Keratinocyte (primary cell): ENCODE data around the gene GTF2IRD2. TPM values are rescaled to one million over a fixed set of nuclear protein-coding genes. Genes with fewer than 3 reads are reported as not detected.
"Not testable (repeated sequence)": the region's sequence is repeated elsewhere in the genome, so short reads cannot be mapped to it uniquely, and the experiment has no call there.

Experiments used
- DNase-seq: peaks from one replicate; pipeline ENCODE4 v3.0.0-alpha.2; 2011; ENCODE audit warnings: low read depth, missing footprints, low spot score
- FAIRE-seq: peaks from 2 replicates; lab custom pipeline; 2011; peaks lifted over from hg19 to GRCh38; lab: Jason Lieb, UNC
- H2AFZ ChIP-seq: 2 replicates; pipeline ENCODE4 v1.6.0; 2012; ENCODE audit warnings: low read length, control low read depth, inconsistent platforms; ENCODE audit not compliant: control insufficient read depth
- H3K27ac ChIP-seq: 2 replicates; pipeline ENCODE4 v1.5.1; 2011; ENCODE audit warnings: low read length; ENCODE audit not compliant: control insufficient read depth, insufficient read depth
- H3K27me3 ChIP-seq: 3 replicates; pipeline ENCODE4 v1.6.0; 2011; ENCODE audit warnings: low read length; ENCODE audit not compliant: control insufficient read depth, insufficient read depth; ENCODE audit errors: extremely low read depth
- H3K36me3 ChIP-seq, 2 experiments: 2 replicates in 1 of 2; 3 replicates in 1 of 2; pipeline ENCODE4 v1.5.1; 2011; ENCODE audit warnings: low read length in 2 of 2, mild to moderate bottlenecking in 1 of 2; ENCODE audit not compliant: control insufficient read depth in 2 of 2, insufficient read depth in 2 of 2; ENCODE audit errors: extremely low read depth in 1 of 2
- H3K4me1 ChIP-seq: 3 replicates; pipeline ENCODE4 v1.5.1; 2011; ENCODE audit warnings: low read length; ENCODE audit not compliant: control insufficient read depth, insufficient read depth; ENCODE audit errors: extremely low read depth
- H3K4me2 ChIP-seq: 3 replicates; pipeline ENCODE4 v1.6.0; 2011; ENCODE audit warnings: low read depth, low read length; ENCODE audit not compliant: control insufficient read depth, insufficient read depth; ENCODE audit errors: extremely low read depth
- H3K4me3 ChIP-seq, 3 experiments: fragments of 200-600 bp in 1 of 3; sonication (generic) in 1 of 3; 2 replicates in 2 of 3; 3 replicates in 1 of 3; pipeline ENCODE4 v1.5.1; 2011 to 2016; ENCODE audit warnings: low read length in 3 of 3, mild to moderate bottlenecking in 3 of 3, control low read depth in 2 of 3, inconsistent platforms in 1 of 3, low read depth in 1 of 3, mixed read lengths in 1 of 3, mixed run types in 1 of 3, moderate library complexity in 1 of 3; ENCODE audit not compliant: control insufficient read depth in 2 of 3, insufficient read depth in 2 of 3; ENCODE audit errors: extremely low read depth in 1 of 3
- H3K79me2 ChIP-seq: 2 replicates; pipeline ENCODE4 v1.6.0; 2012; ENCODE audit warnings: low read length; ENCODE audit not compliant: control insufficient read depth, insufficient read depth
- H3K9ac ChIP-seq: 3 replicates; pipeline ENCODE4 v1.6.0; 2011; ENCODE audit warnings: low read length; ENCODE audit not compliant: control insufficient read depth, insufficient read depth; ENCODE audit errors: extremely low read depth
- H3K9me1 ChIP-seq: 3 replicates; pipeline ENCODE4 v1.6.0; 2011; ENCODE audit warnings: low read length; ENCODE audit not compliant: control insufficient read depth, insufficient read depth; ENCODE audit errors: extremely low read depth
- H3K9me3 ChIP-seq: 2 replicates; pipeline ENCODE4 v1.5.1; 2012; ENCODE audit warnings: low read depth, low read length; ENCODE audit not compliant: control insufficient read depth
- H4K20me1 ChIP-seq: 3 replicates; pipeline ENCODE4 v1.6.0; 2011; ENCODE audit warnings: low read length; ENCODE audit not compliant: control insufficient read depth, insufficient read depth; ENCODE audit errors: extremely low read depth
- dilution Hi-C: fragments of 300-500 bp; cut with MboI; formaldehyde crosslinking; loops from one replicate; pipeline ENCODE4 v1.7.0; 2020; ENCODE audit warnings: low sequenced_read_pairs; ENCODE audit not compliant: extremely low pct_ligation_motif_present
- polyA minus RNA-seq, 3 experiments: library from RNA; depleted of rRNA, polyadenylated mRNA; stranded (reverse); fragments of >200 nt; gene quantifications; 1 replicate in 1 of 3; 2 replicates in 1 of 3; 3 replicates in 1 of 3; pipeline ENCODE4 v1.2.3, GENCODE V29; 2011
- polyA plus RNA-seq, 5 experiments: library from polyadenylated mRNA; depleted of rRNA in 3 of 5; stranded (reverse) in 3 of 5; stranded (forward) in 1 of 5; unstranded in 1 of 5; fragments of >200 nt; gene quantifications; 1 replicate in 1 of 5; 2 replicates in 3 of 5; 3 replicates in 1 of 5; pipeline versions ENCODE4 v1.2.1 to v1.2.3, GENCODE V29; 2011 to 2012; ENCODE audit warnings: missing spikeins in 2 of 5, low read depth in 1 of 5, low replicate concordance in 1 of 5

The GTF2IRD2 gene
- polyA plus RNA-seq (4.1 to 8.2 TPM (median 4.5 TPM) in 3 replicates), polyA minus RNA-seq (0.10 to 4.0 TPM (median 2.2 TPM) in 3 replicates)
- polyA plus RNA-seq (2011; ENCODE audit: low read depth) = 1.2 TPM
- 2.1 and 4.5 TPM in 2 replicates for polyA plus RNA-seq (2011; cell fraction: cytosol; rRNA removed)
- 5.0 and 6.3 TPM in 2 replicates for polyA plus RNA-seq (2011; cell fraction: nucleus; rRNA removed)
- polyA plus RNA-seq (2012; ENCODE audit: low replicate concordance) = 3.6 and 6.9 TPM in 2 replicates
- not detected for polyA minus RNA-seq (2011; cell fraction: cytosol; rRNA and poly(A)+ RNA removed)
- 4.4 and 7.1 TPM in 2 replicates for polyA minus RNA-seq (2011; cell fraction: nucleus; rRNA and poly(A)+ RNA removed)

GRCh38 chr7:74850833-74851721 is at the start of gene GTF2IRD2:
GTF2IRD2 (minus strand) TSS chr7:74851605; CDS start chr7:74836378, 15,227 bp downstream.
- H3K9me3 ChIP-seq, H3K27ac ChIP-seq, H3K27me3 ChIP-seq, H3K4me2 ChIP-seq, DNase-seq, H4K20me1 ChIP-seq, H3K9me1 ChIP-seq, H3K36me3 ChIP-seq, H3K79me2 ChIP-seq, H2AFZ ChIP-seq, H3K4me1 ChIP-seq, H3K4me3 ChIP-seq, FAIRE-seq, H3K9ac ChIP-seq, dilution Hi-C loops: not testable (repeated sequence)

DNA sequence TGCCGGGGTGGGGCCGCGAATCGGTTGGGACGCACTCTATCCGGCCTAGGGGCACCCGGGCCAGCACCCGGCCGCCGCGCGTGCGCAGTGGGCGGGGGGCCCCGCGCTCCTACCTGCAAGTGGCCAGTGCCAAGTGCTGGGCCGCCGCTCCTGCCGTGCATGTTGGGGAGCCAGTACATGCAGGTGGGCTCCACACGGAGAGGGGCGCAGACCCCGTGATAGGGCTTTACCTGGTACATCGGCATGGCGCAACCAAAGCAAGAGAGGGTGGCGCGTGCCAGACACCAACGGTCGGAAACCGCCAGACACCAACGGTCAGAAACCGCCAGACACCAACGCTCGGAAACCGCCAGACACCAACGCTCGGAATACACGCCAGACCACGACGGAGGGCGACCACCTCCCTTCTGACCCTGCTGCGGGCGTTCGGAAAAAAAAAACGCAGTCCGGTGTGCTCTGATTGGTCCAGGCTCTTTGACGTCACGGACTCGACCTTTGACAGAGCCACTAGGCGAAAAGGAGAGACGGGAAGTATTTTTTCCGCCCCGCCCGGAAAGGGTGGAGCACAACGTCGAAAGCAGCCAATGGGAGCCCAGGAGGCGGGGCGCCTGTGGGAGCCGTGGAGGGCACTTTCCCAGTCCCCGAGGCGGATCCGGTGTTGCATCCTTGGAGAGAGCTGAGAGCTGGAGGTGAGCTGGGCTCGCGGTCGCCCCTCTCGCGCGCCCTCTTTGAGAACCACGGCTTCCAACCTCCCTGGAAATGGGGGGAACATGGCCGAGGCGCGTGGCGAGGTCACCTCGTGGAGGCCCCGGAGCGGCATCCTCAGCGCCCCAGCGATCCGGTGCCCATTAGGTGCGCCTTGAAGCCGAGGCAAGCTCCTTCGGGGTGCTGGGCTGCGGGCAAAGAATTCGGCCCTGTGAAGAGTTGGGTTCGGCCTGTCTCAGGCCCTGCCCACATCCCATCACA is 39.0 kb upstream of the GTF2IRD2 start:
- H3K9me1 ChIP-seq, H3K4me2 ChIP-seq, H2AFZ ChIP-seq, FAIRE-seq, H3K4me1 ChIP-seq, dilution Hi-C loops, H3K9me3 ChIP-seq, H3K79me2 ChIP-seq, H4K20me1 ChIP-seq, H3K36me3 ChIP-seq, H3K27me3 ChIP-seq: not testable (repeated sequence)
- peak overlapping the region; percentile 73 for H3K9ac ChIP-seq
- H3K4me3 ChIP-seq = peak overlapping the region in 2 of 3 experiments; percentile 49 to 59
- DNase-seq = peak; percentile 38
- peak overlapping the region; percentile 49 for H3K27ac ChIP-seq

DNA sequence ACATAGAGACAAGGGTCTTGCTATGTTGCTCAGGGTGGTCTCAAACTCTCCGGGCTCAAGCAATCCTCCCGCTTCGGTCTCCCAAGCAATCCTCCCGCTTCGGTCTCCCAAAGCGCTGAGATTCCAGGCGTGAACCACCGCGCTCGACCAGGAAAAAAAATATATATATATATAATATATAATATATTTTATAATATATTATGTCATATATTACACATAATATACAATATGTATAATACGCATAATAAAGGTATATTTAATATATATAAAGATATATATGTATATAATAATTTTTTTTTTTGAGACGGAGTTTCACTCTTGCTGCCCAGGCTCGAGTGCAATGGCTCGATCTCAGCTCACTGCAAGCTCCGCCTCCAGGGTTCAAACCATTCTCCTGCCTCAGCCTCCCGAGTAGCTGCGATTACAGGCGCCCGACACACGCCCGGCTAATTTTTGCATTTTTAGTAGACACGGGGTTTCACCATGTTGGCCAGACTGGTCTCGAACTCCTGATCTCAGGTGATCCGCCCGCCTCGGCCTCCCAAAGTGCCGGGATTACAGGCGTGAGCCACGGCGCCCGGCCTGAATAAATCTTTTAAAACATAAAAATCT is 38.2 kb upstream of the GTF2IRD2 start:
- H3K27ac ChIP-seq, DNase-seq, H4K20me1 ChIP-seq, FAIRE-seq, H3K4me1 ChIP-seq, H2AFZ ChIP-seq, H3K9me1 ChIP-seq, dilution Hi-C loops, H3K4me2 ChIP-seq, H3K27me3 ChIP-seq, H3K9me3 ChIP-seq, H3K79me2 ChIP-seq, H3K36me3 ChIP-seq, H3K9ac ChIP-seq: not testable (repeated sequence)
- peak overlapping the region in 1 of 3 experiments; percentile 20 for H3K4me3 ChIP-seq

DNA sequence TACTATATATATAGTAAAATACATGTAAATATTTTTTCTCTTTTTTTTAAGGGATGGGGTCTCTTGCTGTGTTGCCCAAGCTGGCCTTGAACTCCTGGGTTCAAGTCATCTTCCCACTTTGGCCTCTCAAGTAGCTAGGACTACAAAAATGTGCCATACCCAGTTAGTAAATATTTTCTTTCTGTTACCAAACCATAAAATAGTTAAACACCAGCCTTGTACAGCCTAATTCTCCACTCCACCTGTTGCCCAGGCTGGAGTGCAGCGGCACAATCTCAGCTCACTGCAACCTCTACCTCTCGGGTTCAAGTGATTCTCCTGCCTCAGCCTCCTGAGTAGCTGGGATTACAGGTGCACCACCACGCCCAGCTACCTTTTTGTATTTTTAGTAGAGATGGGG is 33.9 kb upstream of the GTF2IRD2 start:
- H3K9me3 ChIP-seq, H3K4me3 ChIP-seq, dilution Hi-C loops, H3K79me2 ChIP-seq, H3K27me3 ChIP-seq, H3K36me3 ChIP-seq, H3K27ac ChIP-seq, H3K9ac ChIP-seq, H3K9me1 ChIP-seq, DNase-seq, H2AFZ ChIP-seq, H3K4me2 ChIP-seq, FAIRE-seq, H3K4me1 ChIP-seq, H4K20me1 ChIP-seq: not testable (repeated sequence)
